Measurements from ENCODE around the gene DENND5A. TPM values are rescaled to one million over a fixed set of nuclear protein-coding genes. Genes with fewer than 3 reads are reported as not detected.
"Not testable (repeated sequence)": the region's sequence is repeated elsewhere in the genome, so short reads cannot be mapped to it uniquely, and the experiment has no call there.

Gene DENND5A
- total RNA-seq, 4 donors from 2014 or later, result 13.8 to 56.3 (median 23.4) TPM

- Histone ChIP-seq H3K27ac (no peak overlapping the region), H3K36me3 (peaks cover 0 to 46% (median 0%) of the 10 kb centered on the region in 3 donors), H3K9me3 (no peaks in the 10 kb centered on the region), H3K4me1 (no peaks in the 10 kb centered on the region), H3K4me3 (no peak overlapping the region), H3K27me3 (no peaks in the 10 kb centered on the region)
- 91 to 100% methylated on average over 3 of the region's 3 CpGs for WGBS, 2 donors
- no peak for DNase-seq
- no peak for TF ChIP-seq POLR2A (IDR thresholded peaks at IDR 0.05)
- intact Hi-C loops (cut with DNase I), result no loop called here
Observed at GRCh38 chr11:9193316-9193715, 71.8 kb downstream of the DENND5A start.

DNA sequence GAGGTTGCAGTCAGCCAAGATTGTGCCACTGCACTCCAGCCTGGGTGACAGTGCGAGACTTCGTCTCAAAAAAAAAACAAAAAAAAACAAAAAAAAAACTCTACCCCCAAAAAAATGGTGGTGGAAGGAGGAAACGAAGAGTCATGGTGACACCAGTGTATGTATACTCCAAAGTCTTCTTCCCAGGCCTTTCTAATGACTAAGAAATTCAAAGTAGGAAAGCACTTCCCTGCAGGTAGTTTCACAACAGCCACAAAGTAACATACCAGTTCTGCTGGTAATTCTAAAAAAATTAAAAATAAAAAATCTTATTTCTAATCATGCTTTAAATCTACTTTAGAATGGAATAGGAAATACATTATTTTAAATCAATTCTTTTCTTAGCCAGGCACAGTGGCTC lies 72.6 kb downstream of the DENND5A start:
- Histone ChIP-seq H3K4me3 (no peak overlapping the region), H3K36me3 (peaks cover 0 to 52% (median 0%) of the 10 kb centered on the region in 3 donors), H3K27ac (no peak overlapping the region), H3K27me3 (no peaks in the 10 kb centered on the region), H3K9me3 (no peaks in the 10 kb centered on the region), H3K4me1 (no peaks in the 10 kb centered on the region)
- DNase-seq, result no peak
- 92 to 93% methylated on average over 3 of the region's 3 CpGs for WGBS, 2 donors
- intact Hi-C loops (cut with DNase I), result no loop called here
- no peak for TF ChIP-seq POLR2A (IDR thresholded peaks at IDR 0.05)
- no peak for TF ChIP-seq CTCF (IDR thresholded peaks at IDR 0.05)

DNA sequence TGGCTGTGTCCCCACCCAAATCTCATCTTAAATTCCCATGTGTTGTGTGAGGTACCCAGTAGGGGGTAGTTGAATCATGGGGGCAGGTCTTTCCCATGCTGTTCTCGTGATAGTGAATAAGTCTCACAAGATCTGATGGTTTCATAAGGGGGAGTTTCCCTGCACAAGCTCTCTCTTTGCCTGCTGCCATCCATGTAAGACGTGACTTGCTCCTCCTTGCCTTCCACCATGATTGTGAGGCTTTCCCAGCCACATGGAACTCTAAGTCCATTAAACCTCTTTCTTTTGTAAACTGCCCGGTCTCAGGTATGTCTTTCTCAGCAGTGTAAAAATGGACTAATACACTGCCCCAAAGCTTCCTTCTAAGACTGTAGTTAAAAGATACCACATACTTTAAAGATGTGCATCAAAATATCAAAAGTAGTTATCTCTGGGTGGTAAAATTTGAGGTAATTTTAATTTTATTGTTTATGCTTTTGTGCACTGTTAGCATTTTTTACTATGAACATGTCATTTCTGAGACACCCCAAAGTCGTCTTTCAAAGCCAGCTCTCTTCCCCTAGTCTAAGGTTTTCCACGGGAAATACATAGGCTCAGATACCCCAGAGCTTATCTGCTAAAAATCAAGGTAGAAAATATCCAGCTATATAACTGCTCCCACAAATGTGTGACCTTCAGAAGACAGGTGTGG lies 74.7 kb downstream of the DENND5A start:
- intact Hi-C loops (cut with DNase I), result not testable (repeated sequence)
- 93 to 97% methylated on average over 5 of the region's 5 CpGs for WGBS, 2 donors

DNA sequence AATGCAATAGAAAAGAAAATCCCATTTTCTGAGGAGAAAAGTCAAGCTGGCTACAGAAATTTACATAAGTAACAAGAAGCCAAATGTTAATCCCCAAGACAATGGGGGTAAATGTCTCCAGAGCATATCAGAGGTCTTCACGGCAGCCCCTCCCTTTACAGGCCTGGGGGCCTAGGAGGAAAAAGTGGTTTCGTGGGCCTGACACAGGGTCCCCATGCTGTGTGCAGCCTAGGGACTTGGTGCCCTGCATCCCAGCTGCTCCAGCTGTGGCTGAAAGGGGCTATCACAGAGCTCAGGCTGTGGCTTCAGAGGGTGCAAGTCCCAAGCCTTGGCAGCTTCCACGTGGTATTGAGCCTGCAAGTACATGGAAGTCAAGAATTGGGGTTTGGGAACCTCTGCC lies 76.3 kb downstream of the DENND5A start:
- H3K27ac ChIP-seq; H3K9me3 ChIP-seq; intact Hi-C loops (cut with DNase I); H3K27me3 ChIP-seq; H3K4me3 ChIP-seq; H3K4me1 ChIP-seq; DNase-seq: not testable (repeated sequence)
- 65 to 100% methylated on average over 2 to 3 of the region's 3 CpGs for WGBS, 2 donors
- peaks cover 0 to 52% (median 0%) of the 10 kb centered on the region in 3 donors for H3K36me3 ChIP-seq

More for the DNA sequence above, 74.7 kb downstream of the DENND5A start:
- not testable (repeated sequence) for H3K4me3 ChIP-seq, H3K27ac ChIP-seq, H3K27me3 ChIP-seq, DNase-seq, H3K4me1 ChIP-seq, H3K9me3 ChIP-seq
- H3K36me3 ChIP-seq, result peaks cover 0 to 52% (median 0%) of the 10 kb centered on the region in 3 donors

DNA sequence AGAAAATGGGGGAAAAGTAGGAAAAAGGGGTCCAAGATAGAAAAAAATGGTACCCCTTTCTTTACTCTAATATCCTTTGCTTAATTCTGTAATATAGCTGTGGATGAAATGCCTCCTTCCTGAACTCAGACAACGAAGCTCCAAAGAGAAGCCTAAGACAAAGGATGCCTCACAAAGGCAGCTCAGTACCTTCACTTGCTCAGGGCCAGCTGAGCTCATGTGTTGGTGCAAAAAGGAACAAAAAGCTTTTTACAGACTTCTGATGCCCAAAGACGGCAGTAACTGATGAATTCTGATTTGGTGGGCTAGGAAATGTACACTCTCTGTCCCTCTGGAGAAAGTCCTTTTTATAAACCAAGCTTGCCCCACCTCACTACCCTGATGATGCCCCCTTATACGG lies 77.5 kb downstream of the DENND5A start:
- H3K4me3 ChIP-seq, result no peak overlapping the region
- peaks cover 0 to 42% (median 0%) of the 10 kb centered on the region in 3 donors for H3K36me3 ChIP-seq
- H3K4me1 ChIP-seq, result no peaks in the 10 kb centered on the region
- TF ChIP-seq CTCF (IDR thresholded peaks at IDR 0.05) (no peak), POLR2A (IDR thresholded peaks at IDR 0.05) (no peak)
- intact Hi-C loops (cut with DNase I), result no loop called here
- 87 to 88% methylated on average over 3 of the region's 3 CpGs for WGBS, 2 donors
- no peaks in the 10 kb centered on the region for H3K27me3 ChIP-seq
- no peak for DNase-seq
- no peak overlapping the region for H3K27ac ChIP-seq
- H3K9me3 ChIP-seq, result no peaks in the 10 kb centered on the region

DNA sequence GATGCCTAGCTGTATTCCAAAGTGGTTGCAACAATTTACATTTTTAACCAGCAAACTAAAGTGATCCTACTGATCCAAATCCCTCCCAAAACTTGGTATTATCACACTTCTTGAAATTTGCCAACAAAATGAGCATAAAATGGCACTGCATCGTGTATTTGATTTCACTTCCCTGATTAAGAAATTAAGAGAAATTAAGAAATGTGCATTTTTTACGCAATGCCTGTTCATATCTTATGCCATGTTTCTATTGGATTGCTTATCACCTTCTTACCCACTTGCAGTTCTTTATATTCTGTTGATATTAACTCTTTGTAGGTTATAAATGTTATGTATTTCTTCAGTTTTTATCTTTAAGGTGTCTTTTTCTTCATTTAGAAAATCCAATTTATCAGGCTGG lies 80.6 kb downstream of the DENND5A start:
- H3K4me3 ChIP-seq, result no peak overlapping the region
- H3K27me3 ChIP-seq, result no peaks in the 10 kb centered on the region
- intact Hi-C loops (cut with DNase I), result no loop called here
- H3K9me3 ChIP-seq, result no peaks in the 10 kb centered on the region
- no peaks in the 10 kb centered on the region for H3K4me1 ChIP-seq
- peaks cover 0 to 28% (median 0%) of the 10 kb centered on the region in 3 donors for H3K36me3 ChIP-seq
- TF ChIP-seq CTCF (IDR thresholded peaks at IDR 0.05) (no peak), POLR2A (IDR thresholded peaks at IDR 0.05) (no peak)
- no peak for DNase-seq
- H3K27ac ChIP-seq, result no peak overlapping the region
- 83 to 90% methylated on average over 2 of the region's 2 CpGs for WGBS, 2 donors

All from esophagus squamous epithelium (tissue), 5 donors.